Ectodermal cell (in vitro differentiated cells): ENCODE data around the gene SAXO1.

Experiments
- H3K27ac ChIP-seq: 2 replicates; pipeline ENCODE4 v1.7.0; 2013; ENCODE audit warnings: mild to moderate bottlenecking, low read depth, low read length; ENCODE audit not compliant: insufficient read depth, poor library complexity, severe bottlenecking
- H3K27me3 ChIP-seq: 2 replicates; pipeline ENCODE4 v1.7.0; 2013; ENCODE audit warnings: mild to moderate bottlenecking, low read length; ENCODE audit not compliant: insufficient read depth, control insufficient read depth, poor library complexity, severe bottlenecking
- H3K36me3 ChIP-seq: one replicate; pipeline ENCODE4 v1.7.0; 2013; ENCODE audit warnings: low read length; ENCODE audit not compliant: control insufficient read depth, insufficient read depth
- H3K4me1 ChIP-seq: one replicate; pipeline ENCODE4 v1.7.0; 2013; ENCODE audit warnings: low read length; ENCODE audit not compliant: control insufficient read depth, insufficient read depth
- H3K4me3 ChIP-seq: 2 replicates; pipeline ENCODE4 v1.7.0; 2013; ENCODE audit warnings: low read depth, low read length, control low read depth; ENCODE audit not compliant: insufficient read depth
- H3K9me3 ChIP-seq: 2 replicates; pipeline ENCODE4 v1.7.0; 2013; ENCODE audit warnings: mild to moderate bottlenecking, low read length, moderate library complexity; ENCODE audit not compliant: control insufficient read depth
- WGBS, 2 experiments: methylation state at CpG; one replicate each; pipeline ENCODE4 v1.1.7; 2013; ENCODE audit warnings: missing lambda C conversion rate in 2 of 2; 5-methylcytosine and 5-hydroxymethylcytosine counted together

The SAXO1 gene

DNA sequence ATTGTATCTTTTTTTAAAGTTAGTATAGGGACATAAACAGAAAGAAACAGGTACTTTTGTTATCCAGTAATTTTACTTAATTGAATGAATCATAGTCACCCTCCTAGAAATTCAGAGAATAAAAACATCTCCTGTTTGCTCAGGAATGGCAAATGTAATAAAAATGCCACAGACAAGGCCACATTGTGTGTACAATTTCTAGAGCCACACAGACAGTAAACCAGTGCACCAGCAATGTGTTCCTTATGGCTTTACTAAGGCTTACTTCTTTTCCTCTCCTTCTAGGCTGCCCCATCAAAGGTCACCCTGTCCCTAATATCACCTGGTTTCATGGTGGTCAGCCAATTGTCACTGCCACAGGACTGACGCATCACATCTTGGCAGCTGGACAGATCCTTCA, 145.5 kb downstream of the SAXO1 start:
- no peak overlapping the region for H3K27ac ChIP-seq
- no peak overlapping the region for H3K4me3 ChIP-seq
- no peaks in the 10 kb centered on the region for H3K27me3 ChIP-seq
- H3K36me3 ChIP-seq, result no peaks in the 10 kb centered on the region
- peaks cover 5% of the 10 kb centered on the region for H3K4me1 ChIP-seq
- peaks cover 3% of the 10 kb centered on the region for H3K9me3 ChIP-seq
- 99 to 100% methylated on average over 1 of the region's 1 CpG for WGBS, 2 experiments

GRCh38 chr9:18881758-18882157, 151.3 kb downstream of the SAXO1 start:
- Histone ChIP-seq H3K36me3 (no peaks in the 10 kb centered on the region), H3K4me3 (no peak overlapping the region), H3K27ac (no peak overlapping the region), H3K4me1 (no peaks in the 10 kb centered on the region), H3K27me3 (no peaks in the 10 kb centered on the region), H3K9me3 (peaks cover 3% of the 10 kb centered on the region)
- 91% methylated on average over 2 of the region's 2 CpGs for WGBS, 2 experiments

DNA sequence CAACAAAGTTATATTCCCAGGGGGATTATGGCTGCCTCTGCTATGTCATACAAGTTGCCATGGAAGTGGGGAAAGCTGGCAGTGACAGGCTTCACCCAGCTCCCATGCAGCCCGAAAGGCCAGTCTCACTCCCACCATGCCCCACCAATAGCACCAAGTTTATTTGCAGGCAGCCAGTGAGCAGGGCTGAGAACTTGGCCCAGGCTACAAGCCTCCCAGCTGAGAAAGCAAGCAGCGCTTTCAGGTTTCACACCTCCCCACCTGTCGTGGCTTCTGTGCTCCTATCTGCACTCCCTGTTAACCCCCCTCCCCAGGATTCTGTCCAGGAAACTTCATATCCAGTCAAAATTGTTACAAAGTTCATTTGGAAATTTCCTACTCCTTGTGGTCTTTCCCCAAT, 155.0 kb downstream of the SAXO1 start:
- WGBS, 2 experiments, result 93 to 94% methylated on average over 3 of the region's 3 CpGs
- Histone ChIP-seq H3K27me3 (no peaks in the 10 kb centered on the region), H3K4me1 (no peaks in the 10 kb centered on the region), H3K36me3 (no peaks in the 10 kb centered on the region), H3K27ac (no peak overlapping the region), H3K9me3 (no peaks in the 10 kb centered on the region), H3K4me3 (no peak overlapping the region)
